Activated B cell treated with CpG ODN at 0.5 μM for 24 hours (primary cell): Measurements from ENCODE around the gene TEAD3. TPM values are rescaled to one million over a fixed set of nuclear protein-coding genes. Genes with fewer than 3 reads are reported as not detected.

Source experiments
- ATAC-seq: fragments of 200-7000 bp; cut with Tn5 transposase; one replicate; pipeline ENCODE4 v1.10.0; 2021; ENCODE audit warnings: low read depth, mild to moderate bottlenecking, moderate library complexity
- CTCF ChIA-PET: fragments of 350-600 bp; sonication (Branson Sonifier 250); formaldehyde crosslinking; loops from one replicate; lab custom pipeline; 2021; ENCODE audit warnings: antibody characterized with exemption; lab: Charles Lee
- POLR2A ChIA-PET: fragments of 350-600 bp; sonication (Branson Sonifier 250); formaldehyde crosslinking; loops from one replicate; lab custom pipeline; 2021; ENCODE audit warnings: antibody characterized with exemption; lab: Charles Lee
- DNase-seq: peaks from one replicate; pipeline ENCODE4 v3.0.0; 2022
- H3K27ac Mint-ChIP-seq: one replicate; pipeline ENCODE4 v1.8.0; 2020; ENCODE audit warnings: mixed read lengths
- H3K27me3 Mint-ChIP-seq: one replicate; pipeline ENCODE4 v1.8.0; 2021; ENCODE audit warnings: mixed read lengths
- H3K36me3 Mint-ChIP-seq: one replicate; pipeline ENCODE4 v1.8.0; 2021; ENCODE audit warnings: low read depth, mixed read lengths
- H3K4me1 Mint-ChIP-seq: one replicate; pipeline ENCODE4 v1.8.0; 2021; ENCODE audit warnings: mixed read lengths
- H3K4me3 Mint-ChIP-seq: one replicate; pipeline ENCODE4 v1.8.0; 2020; ENCODE audit warnings: mild to moderate bottlenecking, mixed read lengths
- H3K9me3 Mint-ChIP-seq: one replicate; pipeline ENCODE4 v1.8.0; 2020; ENCODE audit warnings: mixed read lengths
- intact Hi-C: fragments of 100-400 bp; cut with micrococcal nuclease; formaldehyde crosslinking; loops from one replicate; pipeline ENCODE4 v1.15.1; 2024
- total RNA-seq: library from RNA; stranded (reverse); gene quantifications from 2 replicates; pipeline ENCODE4 v1.2.3, GENCODE V29; 2022
- TF ChIP-seq, protein P1 (sequence below): fragments of 200-600 bp; IDR thresholded peaks from one replicate; pipeline ENCODE4 v1.8.0; 2022; ENCODE audit warnings: antibody characterized with exemption, mild to moderate bottlenecking

Gene TEAD3
- total RNA-seq, 1 donor from 2014 or later = 0.13 TPM

DNA sequence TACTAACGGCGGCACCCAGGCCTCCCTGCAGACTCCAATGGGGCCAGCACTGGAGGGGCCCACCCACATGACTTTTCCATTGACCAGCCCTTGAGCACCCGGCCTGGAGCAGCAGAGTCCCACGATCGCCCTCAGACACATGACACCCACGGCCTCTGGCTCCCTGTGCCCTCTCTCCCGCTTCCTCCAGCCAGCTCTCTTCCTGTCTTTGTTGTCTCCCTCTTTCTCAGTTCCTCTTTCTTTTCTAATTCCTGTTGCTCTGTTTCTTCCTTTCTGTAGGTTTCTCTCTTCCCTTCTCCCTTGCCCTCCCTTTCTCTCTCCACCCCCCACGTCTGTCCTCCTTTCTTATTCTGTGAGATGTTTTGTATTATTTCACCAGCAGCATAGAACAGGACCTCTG is 70.8 kb downstream of the TEAD3 start:
- ChIA-PET POLR2A (no interaction called here), CTCF (interaction anchor here (1.3 kb wide), 1 partner anchor 23 kb away, joined by 3 read pairs; no protein-coding TSS in a partner anchor)
- Mint-ChIP-seq H3K36me3 (peaks cover 61% of the 10 kb centered on the region), H3K27me3 (no peaks in the 10 kb centered on the region), H3K4me1 (peaks cover 12% of the 10 kb centered on the region), H3K4me3 (no peak overlapping the region), H3K9me3 (peaks cover 11% of the 10 kb centered on the region), H3K27ac (peak overlapping the region; percentile 24)
- DNase-seq = no peak
- intact Hi-C loops = no loop called here
- TF ChIP-seq, protein P1, sequence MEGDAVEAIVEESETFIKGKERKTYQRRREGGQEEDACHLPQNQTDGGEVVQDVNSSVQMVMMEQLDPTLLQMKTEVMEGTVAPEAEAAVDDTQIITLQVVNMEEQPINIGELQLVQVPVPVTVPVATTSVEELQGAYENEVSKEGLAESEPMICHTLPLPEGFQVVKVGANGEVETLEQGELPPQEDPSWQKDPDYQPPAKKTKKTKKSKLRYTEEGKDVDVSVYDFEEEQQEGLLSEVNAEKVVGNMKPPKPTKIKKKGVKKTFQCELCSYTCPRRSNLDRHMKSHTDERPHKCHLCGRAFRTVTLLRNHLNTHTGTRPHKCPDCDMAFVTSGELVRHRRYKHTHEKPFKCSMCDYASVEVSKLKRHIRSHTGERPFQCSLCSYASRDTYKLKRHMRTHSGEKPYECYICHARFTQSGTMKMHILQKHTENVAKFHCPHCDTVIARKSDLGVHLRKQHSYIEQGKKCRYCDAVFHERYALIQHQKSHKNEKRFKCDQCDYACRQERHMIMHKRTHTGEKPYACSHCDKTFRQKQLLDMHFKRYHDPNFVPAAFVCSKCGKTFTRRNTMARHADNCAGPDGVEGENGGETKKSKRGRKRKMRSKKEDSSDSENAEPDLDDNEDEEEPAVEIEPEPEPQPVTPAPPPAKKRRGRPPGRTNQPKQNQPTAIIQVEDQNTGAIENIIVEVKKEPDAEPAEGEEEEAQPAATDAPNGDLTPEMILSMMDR = no peak
- no peak for ATAC-seq

DNA sequence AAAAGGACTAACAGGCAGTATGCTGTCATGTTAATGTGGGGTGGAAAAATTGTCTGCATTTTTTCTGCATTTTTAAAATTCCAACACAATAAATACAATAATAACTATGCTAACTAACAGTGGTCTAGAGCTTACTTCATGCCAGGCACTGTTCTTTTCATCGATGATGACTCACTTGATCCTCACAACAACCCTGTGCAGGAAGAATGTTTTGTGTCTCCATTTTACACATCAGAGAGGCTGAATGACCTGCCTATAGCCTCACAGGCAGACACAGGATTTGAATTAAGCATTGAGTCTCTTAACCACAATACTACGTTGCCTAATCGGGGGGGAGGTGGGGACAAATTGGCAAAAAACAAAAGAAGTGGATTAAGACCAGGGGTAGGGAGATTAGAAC is 71.6 kb downstream of the TEAD3 start:
- intact Hi-C loops = no loop called here
- peaks cover 63% of the 10 kb centered on the region for H3K36me3 Mint-ChIP-seq
- ChIA-PET POLR2A (interaction anchor here (0.7 kb wide), 1 partner anchor 22 kb away, joined by 10 read pairs; no protein-coding TSS in a partner anchor), CTCF (no interaction called here)
- ATAC-seq (no peak), DNase-seq (no peak)
- no peak overlapping the region for H3K4me3 Mint-ChIP-seq
- TF ChIP-seq, protein P1 = no peak
- H3K27ac Mint-ChIP-seq = no peak overlapping the region
- peaks cover 12% of the 10 kb centered on the region for H3K4me1 Mint-ChIP-seq
- H3K27me3 Mint-ChIP-seq = no peaks in the 10 kb centered on the region
- peaks cover 11% of the 10 kb centered on the region for H3K9me3 Mint-ChIP-seq

Other genes with a start within 250 kb of the TEAD3 start
- gene ZNF76, start 237.3 kb downstream of the TEAD3 start, total RNA-seq = 54.8 and 57.9 TPM in 2 replicates
- 68.7 and 79.9 TPM in 2 replicates for gene DEF6, start 199.3 kb downstream of the TEAD3 start, total RNA-seq
- gene PPARD, start 154.5 kb downstream of the TEAD3 start, total RNA-seq = 20.2 and 21.4 TPM in 2 replicates
- 8.5 and 9.2 TPM in 2 replicates for gene FANCE, start 44.7 kb downstream of the TEAD3 start, total RNA-seq
- gene RPL10A, start 28.7 kb downstream of the TEAD3 start, total RNA-seq = 2,485 and 2,644 TPM in 2 replicates
- gene TULP1, start 15.8 kb upstream of the TEAD3 start, total RNA-seq = not detected in 2 replicates
- gene FKBP5, start 191.8 kb upstream of the TEAD3 start, total RNA-seq = 17.1 TPM in 2 replicates
- 0.89 and 1.1 TPM in 2 replicates for gene ARMC12, start 240.0 kb upstream of the TEAD3 start, total RNA-seq